Dermis microvascular lymphatic vessel endothelial cell (primary cell): ENCODE data around the gene BIRC3. TPM values are rescaled to one million over a fixed set of nuclear protein-coding genes. Genes with fewer than 3 reads are reported as not detected.

Experiments
- DNase-seq, 2 donors: peaks; one replicate each; pipeline versions ENCODE4 v3.0.0 to v3.0.0-alpha.2; 2010; ENCODE audit warnings: low read depth in 2 of 2
- total RNA-seq: library from RNA; depleted of rRNA; stranded (reverse); fragments of >200 nt; gene quantifications from 2 replicates; pipeline ENCODE4 v1.2.1, GENCODE V29; 2014

BIRC3 gene
- 1.7 and 2.3 TPM in 2 replicates for total RNA-seq

DNA sequence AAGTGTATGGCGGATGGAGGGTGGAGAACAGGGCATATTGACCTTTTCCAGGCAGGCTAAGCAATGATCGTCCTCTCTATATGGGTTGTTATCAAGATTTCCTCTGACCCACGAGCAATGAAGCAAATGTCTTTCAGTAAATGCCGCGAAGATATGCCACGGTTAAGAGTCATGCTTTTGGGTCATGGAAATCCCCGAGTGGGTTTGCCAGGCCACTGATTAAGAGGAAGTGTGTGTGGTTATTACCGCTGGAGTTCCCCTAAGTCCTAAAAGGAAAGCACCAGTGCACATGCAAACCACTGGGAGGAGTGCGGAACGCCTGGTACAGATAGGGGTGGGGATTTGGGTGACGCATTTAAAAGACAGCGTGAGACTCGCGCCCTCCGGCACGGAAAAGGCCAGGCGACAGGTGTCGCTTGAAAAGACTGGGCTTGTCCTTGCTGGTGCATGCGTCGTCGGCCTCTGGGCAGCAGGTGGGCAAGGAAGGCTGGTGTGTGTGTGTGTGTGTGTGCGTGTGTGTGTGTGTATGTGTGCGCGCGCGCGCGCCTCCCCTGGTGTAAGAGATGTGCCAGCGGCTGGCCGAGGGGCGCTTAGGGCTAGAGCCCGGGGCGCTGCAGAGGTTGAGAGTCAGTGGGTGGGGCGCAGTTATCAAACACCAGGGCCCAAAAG lies at the start of gene BIRC3:
Gene BIRC3 (plus strand): TSS at position 386 of the 669 bp plus-strand sequence. CDS start 7,026 bp downstream, outside the sequence.
- peak; percentile 86 to 94 for DNase-seq

GRCh38 chr11:102267609-102268008 lies 49.7 kb upstream of the BIRC3 start:
- peak in 1 of 2 donors; percentile 28 for DNase-seq

DNA sequence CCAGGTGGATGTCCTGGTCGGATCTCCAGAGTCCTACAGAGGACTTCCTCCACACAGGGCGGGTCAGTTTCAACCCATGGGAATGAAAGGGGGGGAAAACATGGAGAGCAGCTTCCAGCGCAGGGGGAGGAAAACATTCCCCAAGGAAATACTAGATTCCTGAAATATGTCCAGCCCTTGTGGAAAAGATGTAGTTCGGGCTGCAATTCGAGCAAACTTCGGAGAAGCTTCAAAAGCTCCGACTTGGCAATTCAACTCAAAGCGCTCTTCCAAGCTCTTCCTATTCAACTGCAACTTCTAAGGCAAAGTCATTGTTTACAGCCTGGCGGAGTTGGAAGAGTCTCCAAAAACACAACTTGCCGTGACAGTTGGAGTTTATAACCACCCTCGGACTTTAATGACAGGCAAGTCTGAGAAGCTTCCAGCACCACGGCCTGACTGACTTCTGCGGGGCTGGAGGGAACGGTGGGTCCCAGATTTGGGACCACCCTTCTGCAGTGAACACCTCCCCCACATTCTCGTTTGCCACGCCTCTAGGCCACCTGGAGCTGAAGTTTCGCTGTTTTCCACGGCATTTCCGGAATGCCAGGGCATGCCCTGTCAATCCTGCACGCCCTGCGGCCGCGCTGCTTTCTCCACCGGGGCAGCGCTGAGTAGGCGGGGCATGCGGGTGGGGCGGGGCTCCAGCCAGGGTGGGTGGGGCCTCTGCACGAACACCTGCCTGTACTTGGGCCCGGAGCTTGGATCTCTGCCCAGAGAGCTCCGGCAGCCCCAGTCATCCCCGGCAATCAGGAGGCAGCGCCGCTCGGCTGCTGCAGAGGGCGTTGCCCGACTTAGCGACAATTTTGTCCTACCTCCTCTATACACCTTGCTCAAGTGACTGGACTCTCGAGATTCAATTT lies 49.0 kb upstream of the BIRC3 start:
- DNase-seq: peak; percentile 36 to 75

- DNase-seq: no peak
These were observed 48.3 kb upstream of the BIRC3 start for GRCh38 chr11:102268985-102269470.

DNA sequence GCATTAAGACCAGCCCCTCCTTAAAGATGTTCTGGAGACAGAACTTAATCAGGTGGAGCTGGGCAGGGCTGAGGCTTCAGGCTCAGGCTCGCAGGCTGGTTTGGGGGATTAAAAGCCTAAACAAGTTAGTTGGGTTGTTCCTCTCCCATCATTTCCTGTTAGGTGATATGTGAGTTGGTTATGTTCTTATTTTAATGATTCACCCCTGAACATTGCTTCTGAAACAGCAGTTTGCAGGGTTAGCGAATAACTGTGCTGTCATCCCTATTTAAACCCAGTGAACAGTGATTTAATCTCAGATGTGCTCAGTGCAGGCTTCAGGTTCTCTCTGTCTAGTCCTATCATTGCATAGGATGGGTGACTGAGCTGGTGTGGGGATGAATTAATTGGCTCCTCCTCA lies 47.4 kb upstream of the BIRC3 start:
- DNase-seq: no peak

- DNase-seq: no peak
These were observed 45.0 kb upstream of the BIRC3 start for GRCh38 chr11:102272047-102272824.

- DNase-seq: no peak
These were observed 42.7 kb upstream of the BIRC3 start for GRCh38 chr11:102274628-102275027.

GRCh38 chr11:102276362-102276761 lies 40.9 kb upstream of the BIRC3 start:
- DNase-seq: peak in 1 of 2 donors; percentile 13

DNA sequence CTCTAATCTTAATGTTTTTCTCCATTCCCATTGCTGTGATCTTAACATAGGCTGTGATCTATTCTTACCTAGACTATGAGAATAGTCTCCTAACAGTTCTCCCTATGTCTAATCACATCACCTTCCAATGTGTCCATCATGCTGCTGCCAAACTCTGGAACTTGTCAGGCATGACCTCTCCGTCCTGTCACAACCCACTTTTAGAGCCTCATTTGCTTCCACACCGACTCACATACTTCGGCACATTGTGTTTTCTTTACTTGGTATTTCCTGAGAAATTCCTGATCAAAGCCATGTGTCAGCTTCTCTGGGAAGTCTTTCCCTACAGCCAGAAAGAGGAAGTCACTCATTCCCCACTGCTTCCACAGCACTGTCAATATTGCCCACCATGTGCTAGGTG lies 40.5 kb upstream of the BIRC3 start:
- peak in 1 of 2 donors; percentile 60 for DNase-seq

- DNase-seq: peak in 1 of 2 donors; percentile 31
These were observed 37.6 kb upstream of the BIRC3 start for GRCh38 chr11:102279641-102280170.

- no peak for DNase-seq
These were observed 36.9 kb upstream of the BIRC3 start for GRCh38 chr11:102280245-102280833.

DNA sequence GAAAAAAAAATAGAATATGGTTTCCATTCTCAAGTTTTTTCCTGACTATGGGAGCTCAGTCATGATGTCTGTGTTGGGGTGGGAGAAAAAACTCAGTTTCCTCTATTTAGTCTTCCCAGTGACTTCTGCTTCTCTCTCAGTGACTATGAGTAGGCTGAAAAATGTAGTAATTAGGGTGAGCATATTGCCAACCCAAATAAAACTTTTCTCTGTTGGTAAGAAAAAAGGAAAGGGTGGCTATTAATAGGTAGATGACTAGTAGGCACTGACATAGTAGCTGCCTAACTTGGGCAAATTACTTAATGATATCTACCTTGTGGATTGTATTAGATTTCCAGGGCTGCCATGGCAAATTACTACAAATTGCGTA lies 34.2 kb upstream of the BIRC3 start:
- no peak for DNase-seq

- DNase-seq: no peak
These were observed 33.3 kb upstream of the BIRC3 start for GRCh38 chr11:102284008-102284407.

- DNase-seq: no peak
These were observed 31.0 kb upstream of the BIRC3 start for GRCh38 chr11:102286292-102286691.

GRCh38 chr11:102287964-102288724 lies 29.1 kb upstream of the BIRC3 start:
- DNase-seq: peak; percentile 59 to 76

- DNase-seq: no peak
These were observed 28.6 kb upstream of the BIRC3 start for GRCh38 chr11:102288725-102289083.

DNA sequence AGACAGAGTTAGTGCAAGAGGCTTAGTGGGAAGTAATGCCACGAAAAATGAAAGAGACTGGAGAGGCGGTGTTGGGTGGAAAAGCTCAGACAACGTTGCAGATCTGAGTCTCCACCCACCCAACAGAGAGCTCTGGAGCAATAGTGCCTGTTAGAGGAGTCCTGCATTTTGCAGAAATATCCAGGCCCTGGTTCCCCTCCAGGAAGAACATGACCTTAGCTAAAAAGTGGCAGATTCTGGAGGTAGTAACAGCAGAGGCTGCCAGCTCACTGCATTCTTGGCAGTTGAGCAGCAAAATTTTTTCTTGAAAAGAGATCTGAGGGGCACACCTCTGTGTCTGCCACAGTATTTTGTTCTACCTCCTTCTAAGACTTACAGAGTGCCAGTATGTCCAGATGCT lies 27.7 kb upstream of the BIRC3 start:
- DNase-seq: no peak

- DNase-seq: no peak
These were observed 25.5 kb upstream of the BIRC3 start for GRCh38 chr11:102291831-102292230.

DNA sequence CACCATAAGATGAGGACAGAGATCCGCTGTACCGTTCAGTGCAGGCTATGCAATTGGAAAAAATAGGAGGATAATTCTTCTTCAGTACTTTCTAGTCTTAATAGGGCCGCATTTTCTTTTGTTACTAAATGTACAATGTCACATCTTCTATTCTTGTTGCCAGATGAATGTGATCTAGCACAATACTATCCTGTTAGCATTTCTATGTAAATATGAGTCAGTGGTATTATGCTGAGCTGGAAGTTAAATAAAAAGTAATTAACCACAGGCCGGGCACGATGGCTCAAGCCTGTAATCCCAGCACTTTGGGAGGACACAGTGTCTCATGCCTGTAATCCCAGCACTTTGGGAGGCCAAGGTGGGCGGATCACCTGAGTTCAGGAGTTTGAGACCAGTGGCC lies 24.4 kb upstream of the BIRC3 start:
- DNase-seq: no peak

GRCh38 chr11:102293873-102294601 lies 23.2 kb upstream of the BIRC3 start:
- peak in 1 of 2 donors; percentile 60 for DNase-seq
